B cell (primary cell): Measurements from ENCODE around the gene WDR64. TPM values are rescaled to one million over a fixed set of nuclear protein-coding genes. Genes with fewer than 3 reads are reported as not detected.

Experiments used
- ATAC-seq: fragments of 200-7000 bp; cut with Tn5 transposase; one replicate; pipeline ENCODE4 v1.10.0; 2021; ENCODE audit warnings: low read depth, mild to moderate bottlenecking, moderate number of reproducible peaks, moderate library complexity
- CTCF ChIA-PET: fragments of 350-600 bp; sonication (Branson Sonifier 250); formaldehyde crosslinking; loops from one replicate; lab custom pipeline; 2021; ENCODE audit warnings: antibody characterized with exemption, inconsistent platforms; lab: Charles Lee
- POLR2A ChIA-PET: fragments of 350-600 bp; sonication (Branson Sonifier 250); formaldehyde crosslinking; loops from one replicate; lab custom pipeline; 2021; ENCODE audit warnings: antibody characterized with exemption; lab: Charles Lee
- DNase-seq: peaks from one replicate; pipeline ENCODE4 v3.0.0; 2013
- H2AFZ ChIP-seq: 2 replicates; pipeline ENCODE4 v1.6.1; 2012; ENCODE audit warnings: mild to moderate bottlenecking, low read depth, low read length; ENCODE audit not compliant: insufficient read depth, poor library complexity, severe bottlenecking
- H3K27ac ChIP-seq, 2 donors: 1 replicate in 1 of 2; 2 replicates in 1 of 2; pipeline ENCODE4 v1.5.1; 2012 to 2013; ENCODE audit warnings: low read length in 2 of 2, mild to moderate bottlenecking in 2 of 2, moderate library complexity in 1 of 2
- H3K27me3 ChIP-seq, 4 experiments: fragments of 200-600 bp in 1 of 4; sonication (generic) in 1 of 4; replicated peaks in 1 of 4; 1 replicate in 2 of 4; 2 replicates in 2 of 4; pipeline versions ENCODE4 v1.6.1 to v1.7.0; 2013 to 2016; ENCODE audit warnings: low read length in 3 of 4, mild to moderate bottlenecking in 2 of 4, mixed read lengths in 1 of 4, moderate library complexity in 1 of 4; ENCODE audit not compliant: insufficient read depth in 4 of 4, control insufficient read depth in 3 of 4; ENCODE audit errors: control extremely low read depth in 1 of 4
- H3K36me3 ChIP-seq, 2 experiments: replicated peaks in 1 of 2; 1 replicate in 1 of 2; 2 replicates in 1 of 2; pipeline versions ENCODE4 v1.6.1 to v1.7.1; 2013; ENCODE audit warnings: low read length in 1 of 2; ENCODE audit not compliant: insufficient read depth in 2 of 2, control insufficient read depth in 1 of 2; ENCODE audit errors: control extremely low read depth in 1 of 2, extremely low read depth in 1 of 2
- H3K4me1 ChIP-seq, 2 donors: fragments of 200-600 bp in 1 of 2; sonication (generic) in 1 of 2; 1 replicate in 1 of 2; 2 replicates in 1 of 2; pipeline versions ENCODE4 v1.5.1 to v1.6.1; 2013 to 2017; ENCODE audit warnings: low read length in 2 of 2; ENCODE audit not compliant: control insufficient read depth in 2 of 2, insufficient read depth in 2 of 2
- H3K4me2 ChIP-seq: replicated peaks from 2 replicates; pipeline ENCODE3; 2012; ENCODE audit warnings: mild to moderate bottlenecking, low read depth, low read length; ENCODE audit not compliant: poor library complexity, severe bottlenecking
- H3K4me3 ChIP-seq, 5 experiments: fragments of 200-600 bp in 1 of 5; sonication (generic) in 1 of 5; 1 replicate in 3 of 5; 2 replicates in 2 of 5; pipeline versions ENCODE4 v1.5.1 to v1.7.0; 2011 to 2016; ENCODE audit warnings: low read length in 4 of 5, mild to moderate bottlenecking in 4 of 5, low read depth in 2 of 5, control low read depth in 1 of 5, moderate library complexity in 1 of 5; ENCODE audit not compliant: insufficient read depth in 1 of 5; ENCODE audit errors: control extremely low read depth in 1 of 5, extremely low read depth in 1 of 5
- H3K79me2 ChIP-seq: fragments of 200-600 bp; sonication (generic); one replicate; pipeline ENCODE4 v1.6.0; 2016; ENCODE audit warnings: low read length; ENCODE audit not compliant: control insufficient read depth, insufficient read depth
- H3K9ac ChIP-seq: fragments of 200-600 bp; sonication (generic); 2 replicates; pipeline ENCODE4 v1.6.1; 2017; ENCODE audit warnings: mild to moderate bottlenecking, low read length, moderate library complexity
- H3K9me3 ChIP-seq, 3 donors: one replicate each; pipeline versions ENCODE4 v1.6.1 to v1.7.1; 2013; ENCODE audit warnings: low read length in 2 of 3; ENCODE audit not compliant: control insufficient read depth in 2 of 3, insufficient read depth in 1 of 3; ENCODE audit errors: control extremely low read depth in 1 of 3
- H4K20me1 ChIP-seq: 2 replicates; pipeline ENCODE4 v1.6.0; 2012; ENCODE audit warnings: mild to moderate bottlenecking, low read length; ENCODE audit not compliant: insufficient read depth, control insufficient read depth, poor library complexity, severe bottlenecking
- H3K27ac Mint-ChIP-seq: one replicate; pipeline ENCODE4 v1.8.0; 2021; ENCODE audit warnings: mixed read lengths
- H3K27me3 Mint-ChIP-seq: one replicate; pipeline ENCODE4 v1.8.0; 2021; ENCODE audit warnings: mixed read lengths
- H3K4me1 Mint-ChIP-seq: one replicate; pipeline ENCODE4 v1.8.0; 2021; ENCODE audit warnings: mixed read lengths
- H3K4me3 Mint-ChIP-seq: one replicate; pipeline ENCODE4 v1.8.0; 2021; ENCODE audit warnings: mixed read lengths
- H3K9me3 Mint-ChIP-seq: one replicate; pipeline ENCODE4 v1.8.0; 2022; ENCODE audit warnings: mixed read lengths; ENCODE audit not compliant: insufficient read depth
- CTCF ChIP-seq: fragments of 200-600 bp; IDR thresholded peaks from one replicate; pipeline ENCODE4 v1.8.0; 2022; ENCODE audit warnings: antibody characterized with exemption, mild to moderate bottlenecking
- EZH2 ChIP-seq: IDR thresholded peaks from 2 replicates; pipeline ENCODE4 v1.6.1; 2012; ENCODE audit warnings: borderline replicate concordance, low read depth, mild to moderate bottlenecking, moderate library complexity, low read length; ENCODE audit not compliant: insufficient read depth, poor library complexity, severe bottlenecking
- WGBS: methylation state at CpG from one replicate; pipeline ENCODE4 v1.1.5; 2013; ENCODE audit warnings: missing lambda C conversion rate; ENCODE audit not compliant: insufficient coverage; 5-methylcytosine and 5-hydroxymethylcytosine counted together
- intact Hi-C: fragments of 100-400 bp; cut with micrococcal nuclease; formaldehyde crosslinking; loops from one replicate; pipeline ENCODE4 v1.10.0; 2022
- polyA plus RNA-seq: library from polyadenylated mRNA; depleted of rRNA; stranded (reverse); fragments of >200 nt; gene quantifications from 2 replicates; pipeline ENCODE4 v1.2.3, GENCODE V29; 2012
- total RNA-seq, 2 donors: library from RNA; stranded (reverse); fragments of 120-200 nt in 1 of 2; gene quantifications; 1 replicate in 1 of 2; 2 replicates in 1 of 2; pipeline versions ENCODE4 v1.2.3 to v1.2.4, GENCODE V29; 2013 to 2022

WDR64 gene
- total and polyA plus RNA-seq, 2 donors (not counting 1 experiment from before 2014, with no cell fraction given) = 0.13 TPM; not detected in 1

DNA sequence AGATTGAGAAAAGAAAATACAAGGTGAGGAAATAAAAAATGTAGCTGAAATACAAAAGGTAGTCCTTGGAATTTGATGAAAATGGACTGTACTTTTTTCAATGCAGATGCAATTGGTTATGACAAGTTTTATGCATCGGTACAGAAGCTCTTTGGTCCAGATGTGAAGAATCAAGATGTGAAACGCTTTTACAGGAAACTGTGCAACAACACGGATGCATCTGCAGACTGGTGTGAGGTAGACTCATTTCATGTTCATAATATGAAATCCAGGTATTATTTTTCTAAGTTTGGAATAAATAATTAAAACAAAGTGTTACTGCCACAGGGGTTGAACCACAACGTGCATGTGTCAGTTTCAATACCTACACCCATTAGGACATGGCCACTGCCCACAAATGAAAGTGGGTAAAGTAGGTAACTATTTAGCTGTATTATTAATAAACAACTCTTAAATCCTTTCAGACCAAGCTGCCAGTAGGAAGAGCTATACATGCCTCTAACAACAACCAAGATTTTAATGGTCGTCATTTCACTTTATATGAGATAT lies 8.4 kb downstream of the WDR64 start:
- WGBS = 75% methylated on average over 1 of the region's 5 CpGs
- intact Hi-C loops = no loop called here
- DNase-seq = no peak
- Histone ChIP-seq H3K9ac (no peak overlapping the region), H3K4me2 (no peak overlapping the region), H2AFZ (no peak overlapping the region), H4K20me1 (no peaks in the 10 kb centered on the region), H3K4me1 (no peaks in the 10 kb centered on the region), H3K27me3 (peaks cover 0 to 2% (median 0%) of the 10 kb centered on the region in 4 experiments), H3K4me3 (no peak overlapping the region), H3K9me3 (no peaks in the 10 kb centered on the region), H3K36me3 (no peaks in the 10 kb centered on the region), H3K79me2 (no peaks in the 10 kb centered on the region), H3K27ac (no peak overlapping the region)
- Mint-ChIP-seq H3K4me3 (no peak overlapping the region), H3K27ac (no peak overlapping the region), H3K9me3 (no peaks in the 10 kb centered on the region), H3K27me3 (peaks cover 12% of the 10 kb centered on the region), H3K4me1 (no peaks in the 10 kb centered on the region)
- ATAC-seq = no peak
- ChIA-PET CTCF (interaction anchor here (0.6 kb wide), 1 partner anchor 49 kb away, joined by 3 read pairs; no protein-coding TSS in a partner anchor), POLR2A (no interaction called here)
- TF ChIP-seq EZH2 (no peak), CTCF (no peak)

- ATAC-seq (no peak), DNase-seq (no peak)
- no peak overlapping the region for H2AFZ ChIP-seq
- TF ChIP-seq EZH2 (no peak), CTCF (no peak)
- Mint-ChIP-seq H3K9me3 (no peaks in the 10 kb centered on the region), H3K27me3 (peaks cover under 1% of the 10 kb centered on the region), H3K27ac (no peak overlapping the region), H3K4me1 (no peaks in the 10 kb centered on the region), H3K4me3 (no peak overlapping the region)
- POLR2A ChIA-PET = no interaction called here
- H4K20me1 ChIP-seq = no peaks in the 10 kb centered on the region
- no peak overlapping the region for H3K27ac ChIP-seq
- peaks cover 0 to under 1% (median 0%) of the 10 kb centered on the region in 4 experiments for H3K27me3 ChIP-seq
- no peaks in the 10 kb centered on the region for H3K4me1 ChIP-seq
- intact Hi-C loops = no loop called here
- no peak overlapping the region for H3K9ac ChIP-seq
- H3K4me3 ChIP-seq = no peak overlapping the region
- 100% methylated on average over 1 of the region's 3 CpGs for WGBS
- no peaks in the 10 kb centered on the region for H3K36me3 ChIP-seq
- CTCF ChIA-PET = no interaction called here
- H3K79me2 ChIP-seq = no peaks in the 10 kb centered on the region
- no peak overlapping the region for H3K4me2 ChIP-seq
- no peaks in the 10 kb centered on the region for H3K9me3 ChIP-seq
Measured at GRCh38 chr1:241666419-241666818, 14.3 kb downstream of the WDR64 start.
